Liver (tissue), 9 donors: ENCODE results near the gene UBE2R2. TPM values are rescaled to one million over a fixed set of nuclear protein-coding genes. Genes with fewer than 3 reads are reported as not detected.

Experiments
- DNase-seq: peaks from one replicate; pipeline ENCODE4 v3.0.0-alpha.2; 2017; ENCODE audit warnings: low spot score
- H3K27ac ChIP-seq, 2 donors: one replicate each; pipeline ENCODE4 v1.7.0; 2013; ENCODE audit warnings: inconsistent platforms in 2 of 2, low read length in 2 of 2, control low read depth in 1 of 2, low read depth in 1 of 2, mild to moderate bottlenecking in 1 of 2
- H3K27me3 ChIP-seq, 4 donors: one replicate each; pipeline versions ENCODE4 v1.6.1 to v1.7.0; 2013; ENCODE audit warnings: low read length in 3 of 4, inconsistent platforms in 1 of 4, mild to moderate bottlenecking in 1 of 4, moderate library complexity in 1 of 4; ENCODE audit not compliant: control insufficient read depth in 4 of 4, insufficient read depth in 4 of 4
- H3K36me3 ChIP-seq, 4 donors: one replicate each; pipeline versions ENCODE4 v1.6.1 to v1.7.0; 2013; ENCODE audit warnings: low read length in 3 of 4, mild to moderate bottlenecking in 3 of 4, low read depth in 1 of 4, moderate library complexity in 1 of 4; ENCODE audit not compliant: control insufficient read depth in 4 of 4, insufficient read depth in 3 of 4
- H3K4me1 ChIP-seq, 4 donors: one replicate each; pipeline versions ENCODE4 v1.6.1 to v1.7.0; 2013; ENCODE audit warnings: low read length in 3 of 4, mild to moderate bottlenecking in 3 of 4, moderate library complexity in 1 of 4; ENCODE audit not compliant: control insufficient read depth in 4 of 4, insufficient read depth in 4 of 4
- H3K4me3 ChIP-seq, 3 donors: one replicate each; pipeline versions ENCODE4 v1.6.1 to v1.7.0; 2013; ENCODE audit warnings: low read length in 3 of 3, control low read depth in 1 of 3, low read depth in 1 of 3, mild to moderate bottlenecking in 1 of 3
- H3K9ac ChIP-seq, 2 donors: one replicate each; pipeline ENCODE4 v1.7.0; 2013; ENCODE audit warnings: low read length in 2 of 2, mild to moderate bottlenecking in 2 of 2, moderate library complexity in 2 of 2, control low read depth in 1 of 2, low read depth in 1 of 2
- H3K9me3 ChIP-seq, 4 donors: one replicate each; pipeline versions ENCODE4 v1.6.1 to v1.7.0; 2013; ENCODE audit warnings: low read length in 3 of 4; ENCODE audit not compliant: control insufficient read depth in 4 of 4
- CTCF ChIP-seq: fragments of 150-350 bp; IDR thresholded peaks from 2 replicates; pipeline ENCODE4 v1.5.1; 2017; ENCODE audit warnings: improper control_type of control experiment, low read depth, low read length; ENCODE audit not compliant: missing input control
- EGR1 ChIP-seq, 2 donors: IDR thresholded peaks; 2 replicates each; pipeline ENCODE4 v1.6.1; 2016 to 2018; ENCODE audit warnings: antibody characterized with exemption in 2 of 2, low read depth in 2 of 2
- FOXA1 ChIP-seq: IDR thresholded peaks from 2 replicates; pipeline ENCODE4 v1.6.1; 2016; ENCODE audit warnings: antibody characterized with exemption
- FOXA2 ChIP-seq: IDR thresholded peaks from 2 replicates; pipeline ENCODE4 v1.6.1; 2016; ENCODE audit warnings: antibody characterized with exemption
- GABPA ChIP-seq, 2 donors: IDR thresholded peaks in 1 of 2; conservative IDR thresholded peaks in 1 of 2; 2 replicates each; pipeline ENCODE4 v1.6.1; 2016; ENCODE audit warnings: antibody characterized with exemption in 2 of 2, mild to moderate bottlenecking in 1 of 2, moderate library complexity in 1 of 2
- HNF4A ChIP-seq, 2 donors: conservative IDR thresholded peaks; 2 replicates each; pipeline ENCODE4 v1.6.1; 2016; ENCODE audit warnings: antibody characterized with exemption in 2 of 2, mild to moderate bottlenecking in 2 of 2
- HNF4G ChIP-seq: IDR thresholded peaks from 2 replicates; pipeline ENCODE4 v1.6.1; 2016; ENCODE audit warnings: antibody characterized with exemption
- JUND ChIP-seq, 2 donors: IDR thresholded peaks; 2 replicates each; pipeline ENCODE4 v1.6.1; 2016; ENCODE audit warnings: antibody characterized with exemption in 2 of 2
- MAX ChIP-seq: IDR thresholded peaks from 2 replicates; pipeline ENCODE4 v1.6.1; 2016; ENCODE audit warnings: antibody characterized with exemption
- NR2F2 ChIP-seq: IDR thresholded peaks from 2 replicates; pipeline ENCODE4 v1.6.1; 2016; ENCODE audit warnings: antibody characterized with exemption
- RAD21 ChIP-seq, 2 donors: IDR thresholded peaks; 2 replicates each; pipeline ENCODE4 v1.6.1; 2016; ENCODE audit warnings: antibody characterized with exemption in 2 of 2, mild to moderate bottlenecking in 2 of 2
- REST ChIP-seq: IDR thresholded peaks from 2 replicates; pipeline ENCODE4 v1.6.1; 2016; ENCODE audit warnings: antibody characterized with exemption, mild to moderate bottlenecking
- RXRA ChIP-seq, 2 donors: IDR thresholded peaks; 2 replicates each; pipeline ENCODE4 v1.6.1; 2017 to 2018; ENCODE audit warnings: antibody characterized with exemption in 2 of 2, mild to moderate bottlenecking in 1 of 2
- SP1 ChIP-seq: IDR thresholded peaks from 2 replicates; pipeline ENCODE4 v1.6.1; 2018; ENCODE audit warnings: antibody characterized with exemption, mild to moderate bottlenecking
- TAF1 ChIP-seq: conservative IDR thresholded peaks from 2 replicates; pipeline ENCODE4 v1.6.1; 2016; ENCODE audit warnings: antibody characterized with exemption, mild to moderate bottlenecking
- YY1 ChIP-seq: IDR thresholded peaks from 2 replicates; pipeline ENCODE4 v1.6.1; 2016; ENCODE audit warnings: antibody characterized with exemption, mild to moderate bottlenecking
- whole genome bisulfite sequencing: extraction: QIAGEN DNeasy Blood & Tissue Kit; methylation state at CpG from one replicate; pipeline ENCODE4 v1.1.7; 2013; 5-methylcytosine and 5-hydroxymethylcytosine counted together
- polyA plus RNA-seq, 2 donors: library from polyadenylated mRNA; stranded (reverse) in 1 of 2; unstranded in 1 of 2; fragments of 200-250 nt in 1 of 2; fragments of >200 nt in 1 of 2; fragmentation: Nextera tagmentation in 1 of 2; extraction: Ambion mirVana in 1 of 2; gene quantifications; one replicate each; pipeline versions ENCODE4 v1.2.1 to v1.2.3, GENCODE V29; 2013 to 2015
- total RNA-seq, 2 donors: library from RNA; depleted of rRNA; stranded (reverse); fragments of >200 nt; gene quantifications; one replicate each; pipeline ENCODE4 v1.2.3, GENCODE V29; 2014
- TF ChIP-seq, protein P1 (sequence below): IDR thresholded peaks from 2 replicates; pipeline ENCODE4 v1.6.1; 2016; ENCODE audit warnings: antibody characterized with exemption
- TF ChIP-seq, protein P2 (sequence below): IDR thresholded peaks from 2 replicates; pipeline ENCODE4 v1.6.1; 2016; ENCODE audit warnings: antibody characterized with exemption
- donor health status: healthy.
- donor health status: healthy.
- donor health status: healthy.
- donor health status: healthy.
- donor health status: healthy.

Gene UBE2R2
- total and polyA plus RNA-seq, 4 donors: 10.8 to 15.0 (median 14.2) TPM

DNA sequence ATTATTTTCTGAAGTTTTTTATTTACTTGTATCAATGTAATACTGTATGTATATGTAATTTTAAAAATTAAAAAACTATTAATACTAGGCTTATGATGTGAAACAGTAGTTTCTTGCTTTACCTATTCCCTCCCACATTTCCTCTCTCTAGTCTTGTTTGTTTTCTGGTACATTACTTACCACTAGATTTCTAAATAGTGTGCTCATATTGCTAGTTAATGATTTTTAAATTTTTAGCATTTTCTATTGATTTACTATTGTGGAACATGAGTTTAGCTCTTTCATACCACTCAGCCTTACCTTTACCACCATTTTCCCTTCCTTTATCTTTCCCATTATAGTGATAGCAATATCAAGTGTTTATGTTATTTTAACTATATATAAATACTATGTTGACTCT lies 39.3 kb downstream of the UBE2R2 start:
- H3K4me1 ChIP-seq: peaks cover 19 to 35% (median 27%) of the 10 kb centered on the region in 4 donors
- no peak for DNase-seq
- TF ChIP-seq, protein P1, sequence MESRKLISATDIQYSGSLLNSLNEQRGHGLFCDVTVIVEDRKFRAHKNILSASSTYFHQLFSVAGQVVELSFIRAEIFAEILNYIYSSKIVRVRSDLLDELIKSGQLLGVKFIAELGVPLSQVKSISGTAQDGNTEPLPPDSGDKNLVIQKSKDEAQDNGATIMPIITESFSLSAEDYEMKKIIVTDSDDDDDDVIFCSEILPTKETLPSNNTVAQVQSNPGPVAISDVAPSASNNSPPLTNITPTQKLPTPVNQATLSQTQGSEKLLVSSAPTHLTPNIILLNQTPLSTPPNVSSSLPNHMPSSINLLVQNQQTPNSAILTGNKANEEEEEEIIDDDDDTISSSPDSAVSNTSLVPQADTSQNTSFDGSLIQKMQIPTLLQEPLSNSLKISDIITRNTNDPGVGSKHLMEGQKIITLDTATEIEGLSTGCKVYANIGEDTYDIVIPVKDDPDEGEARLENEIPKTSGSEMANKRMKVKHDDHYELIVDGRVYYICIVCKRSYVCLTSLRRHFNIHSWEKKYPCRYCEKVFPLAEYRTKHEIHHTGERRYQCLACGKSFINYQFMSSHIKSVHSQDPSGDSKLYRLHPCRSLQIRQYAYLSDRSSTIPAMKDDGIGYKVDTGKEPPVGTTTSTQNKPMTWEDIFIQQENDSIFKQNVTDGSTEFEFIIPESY: no peak
- TF ChIP-seq, protein P2, sequence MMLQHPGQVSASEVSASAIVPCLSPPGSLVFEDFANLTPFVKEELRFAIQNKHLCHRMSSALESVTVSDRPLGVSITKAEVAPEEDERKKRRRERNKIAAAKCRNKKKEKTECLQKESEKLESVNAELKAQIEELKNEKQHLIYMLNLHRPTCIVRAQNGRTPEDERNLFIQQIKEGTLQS: no peak
- TF ChIP-seq RAD21 (IDR thresholded peaks at IDR 0.05) (peak in 1 of 2 donors; percentile 11), RXRA (IDR thresholded peaks at IDR 0.05) (peak in 1 of 2 donors; percentile 14), SP1 (peak; percentile 25), NR2F2 (no peak), FOXA2 (no peak), YY1 (peak; percentile 70), EGR1 (IDR thresholded peaks at IDR 0.05; ENCODE audit: low read depth in 2 of 2) (no peak), JUND (IDR thresholded peaks at IDR 0.05) (peak in 1 of 2 donors; percentile 26), CTCF (no peak), HNF4G (no peak), FOXA1 (no peak), GABPA (IDR thresholded peaks at IDR 0.05 in 1 of 2, conservative IDR thresholded peaks at IDR 0.05 in 1 of 2) (no peak), HNF4A (conservative IDR thresholded peaks at IDR 0.05) (peak; percentile 12 to 17), TAF1 (no peak)

DNA sequence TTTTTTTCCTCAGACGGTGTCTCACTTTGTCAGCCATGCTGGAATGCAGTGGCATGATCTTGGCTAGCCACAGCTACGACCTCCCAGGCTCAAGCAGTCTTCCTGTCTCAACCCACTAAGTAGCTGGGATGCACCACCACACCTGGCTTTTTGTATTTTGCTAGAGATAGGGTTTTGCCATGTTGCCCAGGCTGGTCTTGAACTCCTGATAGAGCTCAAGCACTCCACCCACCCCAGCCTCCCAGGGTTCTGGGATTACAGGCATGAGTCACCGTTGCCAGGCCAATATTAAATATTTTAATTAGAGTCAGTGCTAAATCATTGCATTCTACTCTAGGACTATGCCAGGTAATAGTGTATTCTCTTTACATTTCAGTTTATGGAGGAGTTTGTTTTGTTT lies 41.5 kb downstream of the UBE2R2 start:
- H3K36me3 ChIP-seq: no peaks in the 10 kb centered on the region
- peaks cover 12 to 29% (median 14%) of the 10 kb centered on the region in 4 donors for H3K4me1 ChIP-seq
- H3K27ac ChIP-seq: no peak overlapping the region
- TF ChIP-seq NR2F2: no peak
- TF ChIP-seq, protein P2: no peak
- TF ChIP-seq FOXA2: no peak
- TF ChIP-seq, protein P1: no peak
- no peak for TF ChIP-seq JUND (IDR thresholded peaks at IDR 0.05)
- no peak for TF ChIP-seq EGR1 (IDR thresholded peaks at IDR 0.05; ENCODE audit: low read depth in 2 of 2)
- no peak for TF ChIP-seq HNF4G
- TF ChIP-seq MAX: no peak
- no peak for TF ChIP-seq REST
- no peak for TF ChIP-seq FOXA1
- TF ChIP-seq CTCF: no peak
- TF ChIP-seq SP1: no peak
- TF ChIP-seq RAD21 (IDR thresholded peaks at IDR 0.05): no peak
- TF ChIP-seq YY1: no peak
- TF ChIP-seq RXRA (IDR thresholded peaks at IDR 0.05): no peak
- TF ChIP-seq GABPA (IDR thresholded peaks at IDR 0.05 in 1 of 2, conservative IDR thresholded peaks at IDR 0.05 in 1 of 2): no peak
- H3K27me3 ChIP-seq: no peaks in the 10 kb centered on the region
- 89% methylated on average over 3 of the region's 3 CpGs for whole genome bisulfite sequencing
- H3K9me3 ChIP-seq: no peaks in the 10 kb centered on the region
- no peak overlapping the region for H3K4me3 ChIP-seq
- H3K9ac ChIP-seq: no peak overlapping the region
- no peak for DNase-seq

More for the DNA sequence above, 39.3 kb downstream of the UBE2R2 start:
- no peak overlapping the region for H3K4me3 ChIP-seq
- no peak overlapping the region for H3K27ac ChIP-seq
- no peaks in the 10 kb centered on the region for H3K36me3 ChIP-seq
- no peaks in the 10 kb centered on the region for H3K27me3 ChIP-seq
- no peaks in the 10 kb centered on the region for H3K9me3 ChIP-seq
- H3K9ac ChIP-seq: no peak overlapping the region
